Activated CD4-positive, alpha-beta T cell treated with anti-CD3 and anti-CD28 coated beads, Interleukin-2, Interleukin-4, amounts not matched to agents 100 ng/mL and 50 ng/mL, durations not matched to agents 16 hours and 8 hours (primary cell): Measurements from ENCODE around the gene BRICD5.

Source experiments
- DNase-seq: peaks from one replicate; pipeline ENCODE4 v3.0.0-alpha.2; 2020; ENCODE audit warnings: low spot score

The BRICD5 gene

DNA sequence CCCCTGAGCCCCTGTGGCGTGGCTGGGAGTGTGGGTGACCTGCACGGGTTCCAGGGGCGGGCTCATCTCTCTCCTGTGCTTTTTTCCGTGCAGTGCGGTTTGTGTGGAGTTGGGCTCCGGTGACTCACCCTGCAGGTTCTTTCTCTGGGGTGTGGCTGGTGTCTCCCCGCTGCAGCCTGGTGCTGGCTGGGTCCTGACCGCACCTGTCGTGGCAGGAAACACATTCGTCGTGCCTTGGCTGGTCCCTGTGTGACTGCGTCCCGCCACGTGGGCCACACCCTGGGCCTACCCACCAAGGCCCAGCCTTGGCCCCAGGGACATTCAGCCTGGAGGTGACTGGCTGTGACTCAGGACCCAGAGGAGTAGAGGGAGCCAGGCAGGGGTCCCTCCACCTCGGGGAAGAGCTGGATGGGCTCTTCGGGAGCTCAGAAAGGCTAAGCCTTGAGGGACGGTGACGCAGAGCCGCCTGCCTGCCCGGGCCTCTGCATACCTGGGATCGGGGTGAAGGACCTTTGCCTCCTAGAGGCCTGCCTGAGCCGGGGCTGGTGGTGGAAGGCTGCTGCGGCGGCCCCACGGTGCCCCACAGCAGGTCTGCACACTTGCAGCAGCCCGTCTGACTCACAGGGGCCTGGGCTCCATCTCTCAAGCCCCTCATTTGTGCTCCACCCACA, 47.3 kb downstream of the BRICD5 start:
- DNase-seq = no peak

DNA sequence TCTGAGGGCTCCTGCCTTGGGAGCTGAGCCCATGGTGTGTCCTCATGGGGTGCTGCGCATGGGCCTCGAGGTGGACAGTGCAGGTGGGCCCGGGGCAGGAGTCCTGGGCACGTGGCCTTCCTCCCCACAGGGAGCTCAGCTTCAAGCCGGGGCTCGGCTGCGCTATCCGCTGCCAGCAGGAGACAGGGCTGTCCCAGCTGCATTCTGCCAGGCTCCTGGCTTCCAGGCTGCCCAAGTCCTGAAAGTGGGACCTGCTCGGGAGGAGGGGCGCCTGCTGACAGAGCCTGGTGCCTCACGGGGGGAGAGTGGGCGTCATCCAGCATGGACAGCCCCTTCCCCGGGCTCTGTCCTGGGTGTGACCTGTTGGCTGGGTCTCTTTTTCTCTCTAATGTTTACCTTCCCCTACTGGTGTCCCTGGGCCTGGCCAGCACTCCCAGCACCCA, 48.0 kb downstream of the BRICD5 start:
- no peak for DNase-seq

DNA sequence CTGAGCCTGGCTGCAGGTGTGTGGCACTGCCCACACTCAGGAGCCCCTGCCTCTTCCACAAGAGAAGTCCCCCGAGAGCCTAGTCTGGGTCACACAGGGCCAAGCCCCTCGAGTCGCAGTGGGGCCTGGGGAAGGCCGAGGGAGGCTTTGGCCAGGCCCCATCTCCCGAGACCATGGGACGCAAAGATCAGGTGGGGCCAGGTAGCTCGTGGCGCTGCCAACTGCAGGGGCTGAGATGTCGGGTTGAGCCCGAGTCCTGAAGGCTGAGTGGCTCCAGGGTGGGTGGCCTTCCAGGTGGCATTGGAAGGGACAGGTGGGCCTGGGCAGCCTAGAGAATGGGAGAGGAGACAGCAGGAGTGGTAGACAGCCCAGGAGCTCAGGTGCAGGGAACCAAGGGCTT, 48.8 kb downstream of the BRICD5 start:
- DNase-seq = no peak

- no peak for DNase-seq
These were observed 49.6 kb downstream of the BRICD5 start for GRCh38 chr16:2160915-2161551.
